Thyroid gland (tissue), 4 donors: ENCODE measurements around the gene TMEM59L. TPM values are rescaled to one million over a fixed set of nuclear protein-coding genes. Genes with fewer than 3 reads are reported as not detected.
A peak's percentile ranks its signal among the peaks of the same experiment; 100 is the strongest.

Experiments used
- DNase-seq, 2 donors: peaks; one replicate each; pipeline ENCODE4 v3.0.0-alpha.2; 2019
- H3K27ac ChIP-seq, 3 donors: fragments of 200-600 bp; sonication (generic); 1 replicate in 2 of 3; 2 replicates in 1 of 3; pipeline ENCODE4 v1.5.1; 2016 to 2019; ENCODE audit warnings: mild to moderate bottlenecking in 1 of 3, moderate library complexity in 1 of 3
- H3K27me3 ChIP-seq: fragments of 200-600 bp; sonication (generic); one replicate; pipeline ENCODE4 v1.5.1; 2019
- H3K36me3 ChIP-seq, 2 donors: fragments of 200-600 bp; sonication (generic); one replicate each; pipeline ENCODE4 v1.5.1; 2016 to 2019
- H3K4me1 ChIP-seq, 2 donors: fragments of 200-600 bp; sonication (generic); one replicate each; pipeline ENCODE4 v1.5.1; 2017 to 2019
- H3K4me3 ChIP-seq, 3 donors: fragments of 200-600 bp; sonication (generic); replicated peaks in 1 of 3; 1 replicate in 2 of 3; 2 replicates in 1 of 3; pipeline ENCODE4 v1.5.1; 2016; ENCODE audit warnings: mild to moderate bottlenecking in 1 of 3
- H3K9me3 ChIP-seq: fragments of 200-600 bp; sonication (generic); one replicate; pipeline ENCODE4 v1.5.1; 2017
- CTCF ChIP-seq, 6 experiments: fragments of 200-600 bp in 3 of 6; fragments of 450-650 bp in 3 of 6; sonication (generic) in 3 of 6; IDR thresholded peaks; one replicate each; pipeline ENCODE4 v1.5.1; 2016 to 2019; ENCODE audit warnings: antibody characterized with exemption in 6 of 6, mild to moderate bottlenecking in 2 of 6, inconsistent platforms in 1 of 6, moderate library complexity in 1 of 6
- POLR2A ChIP-seq, 2 donors: fragments of 450-650 bp; IDR thresholded peaks; one replicate each; pipeline ENCODE4 v1.6.1; 2017; ENCODE audit warnings: antibody characterized with exemption in 2 of 2, mild to moderate bottlenecking in 2 of 2, moderate library complexity in 1 of 2
- WGBS, 2 donors: methylation state at CpG; one replicate each; pipeline ENCODE4 v1.1.5; 2017; 5-methylcytosine and 5-hydroxymethylcytosine counted together
- intact Hi-C: fragments of 100-400 bp; cut with DNase I; formaldehyde crosslinking; loops from one replicate; pipeline ENCODE4 v1.15.1; 2023
- total RNA-seq, 4 donors: library from RNA; depleted of rRNA; stranded (reverse); fragments of >200 nt; gene quantifications; one replicate each; pipeline ENCODE4 v1.2.3, GENCODE V29; 2016

TMEM59L gene
- total RNA-seq, 4 donors from 2014 or later = 1.3 to 3.1 (median 2.3) TPM

- TF ChIP-seq CTCF (IDR thresholded peaks at IDR 0.05) (no peak), POLR2A (IDR thresholded peaks at IDR 0.05) (no peak)
- intact Hi-C loops = loop anchor here (10.0 kb wide), 1 partner anchor 143 kb away; no protein-coding TSS in a partner anchor
- H3K9me3 ChIP-seq = no peaks in the 10 kb centered on the region
- H3K4me3 ChIP-seq = no peak overlapping the region
- H3K36me3 ChIP-seq = no peaks in the 10 kb centered on the region
- H3K27me3 ChIP-seq = no peaks in the 10 kb centered on the region
- 87 to 90% methylated on average over 12 of the region's 12 CpGs for WGBS, 2 donors
- DNase-seq = no peak
- no peak overlapping the region for H3K27ac ChIP-seq
- peaks cover 9 to 13% of the 10 kb centered on the region in 2 donors for H3K4me1 ChIP-seq
Measured at GRCh38 chr19:18587561-18587960, 25.1 kb upstream of the TMEM59L start.

GRCh38 chr19:18587962-18588610 lies 24.6 kb upstream of the TMEM59L start:
- peaks cover 9 to 13% of the 10 kb centered on the region in 2 donors for H3K4me1 ChIP-seq
- no peaks in the 10 kb centered on the region for H3K9me3 ChIP-seq
- H3K27me3 ChIP-seq = no peaks in the 10 kb centered on the region
- peak overlapping the region; percentile 40 to 86 (median 79) for H3K27ac ChIP-seq
- 40 to 53% methylated on average over 13 to 16 of the region's 16 CpGs for WGBS, 2 donors
- H3K36me3 ChIP-seq = no peaks in the 10 kb centered on the region
- DNase-seq = no peak
- intact Hi-C loops = loop anchor here (10.0 kb wide), 1 partner anchor 143 kb away; no protein-coding TSS in a partner anchor
- no peak for TF ChIP-seq POLR2A (IDR thresholded peaks at IDR 0.05)
- TF ChIP-seq CTCF (IDR thresholded peaks at IDR 0.05) = no peak
- H3K4me3 ChIP-seq = peak overlapping the region in 2 of 3 donors; percentile 84 to 86

DNA sequence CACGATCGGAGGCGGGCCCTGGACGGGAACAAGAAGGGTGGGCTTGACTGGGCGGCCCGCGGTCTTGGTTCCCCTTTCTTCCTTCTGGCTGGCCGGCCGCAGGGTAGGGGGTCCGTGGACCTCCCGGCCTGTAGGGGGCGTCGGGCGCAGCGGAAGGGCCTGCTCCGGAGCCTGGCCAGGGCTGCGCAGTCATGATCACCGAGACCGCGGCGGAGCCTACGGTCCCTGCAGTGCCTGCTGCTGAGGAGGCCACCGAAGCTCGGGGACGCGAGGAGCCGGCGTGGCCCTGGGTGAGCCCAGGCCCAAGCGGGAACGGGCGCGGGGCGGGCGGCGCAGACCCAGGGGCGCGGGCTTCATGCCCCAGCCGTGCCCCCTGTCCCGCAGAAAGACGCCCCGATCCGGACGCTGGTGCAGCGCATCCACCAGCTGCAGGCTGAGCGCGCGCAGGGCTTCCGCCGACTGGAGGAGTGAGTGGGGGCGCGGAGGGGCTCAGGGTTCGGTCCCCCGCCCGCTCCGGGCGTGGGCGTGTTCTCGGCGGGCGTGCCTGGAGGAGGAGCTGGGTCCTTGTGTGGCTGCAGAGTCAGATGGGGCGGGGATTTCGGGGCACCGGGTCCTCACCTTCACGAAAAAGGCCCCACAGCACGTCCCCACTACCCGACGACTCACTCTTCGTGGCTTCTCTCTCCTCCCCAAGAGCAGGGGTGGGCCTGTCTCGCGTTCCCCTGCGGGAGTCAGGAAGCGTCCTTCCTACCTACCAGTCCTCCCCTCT lies 23.9 kb upstream of the TMEM59L start, which contains the start of gene REX1BD:
TSS of gene REX1BD (plus strand) at position 188 of the 769 bp plus-strand sequence. CDS start at position 192, 4 bp downstream.
- DNase-seq = peak; percentile 71 to 77
- Histone ChIP-seq H3K4me3 (peak within 1 kb of the TSS; percentile 49 to 86 (median 84)), H3K36me3 (no peaks in the 10 kb centered on the region), H3K27me3 (no peaks in the 10 kb centered on the region), H3K4me1 (peaks cover 9 to 16% of the 10 kb centered on the region in 2 donors), H3K27ac (peak within 1 kb of the TSS; percentile 64 to 86 (median 79)), H3K9me3 (no peaks in the 10 kb centered on the region)
- WGBS, 2 donors = 1% methylated on average over 10 to 16 of the region's 72 CpGs
- peak in 1 of 2 donors; percentile 56 for TF ChIP-seq POLR2A (IDR thresholded peaks at IDR 0.05)
- peak; percentile 65 to 86 (median 76) for TF ChIP-seq CTCF (IDR thresholded peaks at IDR 0.05)
- intact Hi-C loops = loop anchor here (10.0 kb wide), 1 partner anchor 144 kb away; no protein-coding TSS in a partner anchor

- peaks cover 12 to 24% of the 10 kb centered on the region in 2 donors for H3K4me1 ChIP-seq
Measured at GRCh38 chr19:18589380-18590272, 23.0 kb upstream of the TMEM59L start.

More at GRCh38 chr19:18589380-18590272, 23.0 kb upstream of the TMEM59L start:
- H3K27me3 ChIP-seq = no peaks in the 10 kb centered on the region
- WGBS, 2 donors = 16 to 24% methylated on average over 27 to 49 of the region's 52 CpGs
- no peaks in the 10 kb centered on the region for H3K9me3 ChIP-seq
- intact Hi-C loops = loop anchor here (5.0 to 10.0 kb wide), 2 partner anchors 145 to 258 kb away; no protein-coding TSS in a partner anchor
- DNase-seq = peak; percentile 68 to 73
- TF ChIP-seq CTCF (IDR thresholded peaks at IDR 0.05) (peak in 3 of 6 experiments; percentile 19 to 36 (median 30)), POLR2A (IDR thresholded peaks at IDR 0.05) (no peak)
- peak overlapping the region; percentile 64 to 86 (median 79) for H3K27ac ChIP-seq
- H3K4me3 ChIP-seq = peak overlapping the region; percentile 49 to 86 (median 84)
- no peaks in the 10 kb centered on the region for H3K36me3 ChIP-seq
